IMR-90 (cell line): Measurements from ENCODE around the gene RAB18.

Source experiments
- CHD1 ChIP-seq: IDR thresholded peaks from 2 replicates; pipeline ENCODE4 v1.6.1; 2012; ENCODE audit warnings: low read depth, low read length, improper control_type of control experiment
- FOS ChIP-seq: fragments of 150-350 bp; IDR thresholded peaks from 2 replicates; pipeline ENCODE4 v1.6.1; 2016; ENCODE audit warnings: low read depth, low read length
- MAFK ChIP-seq: IDR thresholded peaks from 2 replicates; pipeline ENCODE4 v1.6.1; 2012; ENCODE audit warnings: low read depth, low read length, improper control_type of control experiment
- MXI1 ChIP-seq: IDR thresholded peaks from 2 replicates; pipeline ENCODE4 v1.6.1; 2012; ENCODE audit warnings: low read depth, mild to moderate bottlenecking, low read length, moderate library complexity, borderline replicate concordance
- POLR2A ChIP-seq: IDR thresholded peaks from 2 replicates; pipeline ENCODE4 v1.6.1; 2012; ENCODE audit warnings: mild to moderate bottlenecking, low read depth, low read length
- RAD21 ChIP-seq: IDR thresholded peaks from 2 replicates; pipeline ENCODE4 v1.6.1; 2012; ENCODE audit warnings: low read length, improper control_type of control experiment
- RCOR1 ChIP-seq: IDR thresholded peaks from 2 replicates; pipeline ENCODE4 v1.6.1; 2012; ENCODE audit warnings: mild to moderate bottlenecking, low read length, improper control_type of control experiment; ENCODE audit not compliant: insufficient replicate concordance
- TF ChIP-seq, protein P1 (sequence below): conservative IDR thresholded peaks from 2 replicates; pipeline ENCODE4 v1.5.1; 2012; ENCODE audit warnings: mild to moderate bottlenecking, low read depth, low read length, improper control_type of control experiment

DNA sequence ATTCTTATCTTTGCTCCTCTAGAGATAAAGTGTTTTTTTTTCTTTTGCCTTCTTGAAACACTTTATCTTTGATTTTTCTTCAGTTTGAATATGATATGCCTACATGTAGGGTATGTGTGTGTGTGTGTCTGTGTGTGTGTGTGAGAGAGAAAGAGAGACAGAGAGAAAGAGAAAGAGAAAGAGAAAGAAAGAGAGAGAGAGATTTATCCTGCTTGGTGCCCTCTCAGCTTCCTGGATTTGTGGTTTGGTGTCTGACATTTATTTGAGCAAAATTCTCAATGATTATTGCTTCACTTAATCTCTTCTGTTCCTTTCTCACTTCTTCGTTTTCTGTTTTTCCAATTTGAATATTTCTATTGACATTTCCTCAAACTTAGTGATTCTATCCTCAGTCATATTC is 60.3 kb downstream of the RAB18 start:
- TF ChIP-seq, protein P1, sequence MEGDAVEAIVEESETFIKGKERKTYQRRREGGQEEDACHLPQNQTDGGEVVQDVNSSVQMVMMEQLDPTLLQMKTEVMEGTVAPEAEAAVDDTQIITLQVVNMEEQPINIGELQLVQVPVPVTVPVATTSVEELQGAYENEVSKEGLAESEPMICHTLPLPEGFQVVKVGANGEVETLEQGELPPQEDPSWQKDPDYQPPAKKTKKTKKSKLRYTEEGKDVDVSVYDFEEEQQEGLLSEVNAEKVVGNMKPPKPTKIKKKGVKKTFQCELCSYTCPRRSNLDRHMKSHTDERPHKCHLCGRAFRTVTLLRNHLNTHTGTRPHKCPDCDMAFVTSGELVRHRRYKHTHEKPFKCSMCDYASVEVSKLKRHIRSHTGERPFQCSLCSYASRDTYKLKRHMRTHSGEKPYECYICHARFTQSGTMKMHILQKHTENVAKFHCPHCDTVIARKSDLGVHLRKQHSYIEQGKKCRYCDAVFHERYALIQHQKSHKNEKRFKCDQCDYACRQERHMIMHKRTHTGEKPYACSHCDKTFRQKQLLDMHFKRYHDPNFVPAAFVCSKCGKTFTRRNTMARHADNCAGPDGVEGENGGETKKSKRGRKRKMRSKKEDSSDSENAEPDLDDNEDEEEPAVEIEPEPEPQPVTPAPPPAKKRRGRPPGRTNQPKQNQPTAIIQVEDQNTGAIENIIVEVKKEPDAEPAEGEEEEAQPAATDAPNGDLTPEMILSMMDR: no peak
- no peak for TF ChIP-seq POLR2A
- TF ChIP-seq RAD21: no peak
- TF ChIP-seq MXI1: no peak
- TF ChIP-seq CHD1: no peak
- no peak for TF ChIP-seq FOS
- no peak for TF ChIP-seq MAFK
- no peak for TF ChIP-seq RCOR1
